ENCODE results near the gene CEP104. TPM values are rescaled to one million over a fixed set of nuclear protein-coding genes. Genes with fewer than 3 reads are reported as not detected.
"Not testable (repeated sequence)": the region's sequence is repeated elsewhere in the genome, so short reads cannot be mapped to it uniquely, and the experiment has no call there.

CEP104 gene
- total and polyA plus RNA-seq, 2 experiments from 2014 or later: 20.5 to 32.2 TPM

DNA sequence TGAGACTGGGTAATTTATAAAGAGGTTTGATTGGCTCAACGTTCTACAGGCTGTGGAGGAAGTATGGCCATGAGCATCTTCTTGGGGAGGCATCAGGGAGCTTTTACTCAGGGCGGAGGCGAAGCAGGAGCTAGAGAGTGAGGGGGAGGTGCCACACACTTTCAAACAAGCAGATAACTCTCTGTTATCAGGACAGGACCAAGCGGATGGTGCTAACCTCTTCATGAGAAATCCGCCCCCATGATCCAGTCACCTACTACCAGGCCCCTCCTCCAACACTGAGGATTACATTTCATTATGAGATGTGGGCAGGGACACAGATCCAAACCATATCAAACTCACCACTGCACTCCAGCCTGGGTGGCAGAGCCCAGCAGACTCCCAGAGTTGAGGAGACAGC is 49.2 kb downstream of the CEP104 start (continued):
- TF ChIP-seq, protein P1, sequence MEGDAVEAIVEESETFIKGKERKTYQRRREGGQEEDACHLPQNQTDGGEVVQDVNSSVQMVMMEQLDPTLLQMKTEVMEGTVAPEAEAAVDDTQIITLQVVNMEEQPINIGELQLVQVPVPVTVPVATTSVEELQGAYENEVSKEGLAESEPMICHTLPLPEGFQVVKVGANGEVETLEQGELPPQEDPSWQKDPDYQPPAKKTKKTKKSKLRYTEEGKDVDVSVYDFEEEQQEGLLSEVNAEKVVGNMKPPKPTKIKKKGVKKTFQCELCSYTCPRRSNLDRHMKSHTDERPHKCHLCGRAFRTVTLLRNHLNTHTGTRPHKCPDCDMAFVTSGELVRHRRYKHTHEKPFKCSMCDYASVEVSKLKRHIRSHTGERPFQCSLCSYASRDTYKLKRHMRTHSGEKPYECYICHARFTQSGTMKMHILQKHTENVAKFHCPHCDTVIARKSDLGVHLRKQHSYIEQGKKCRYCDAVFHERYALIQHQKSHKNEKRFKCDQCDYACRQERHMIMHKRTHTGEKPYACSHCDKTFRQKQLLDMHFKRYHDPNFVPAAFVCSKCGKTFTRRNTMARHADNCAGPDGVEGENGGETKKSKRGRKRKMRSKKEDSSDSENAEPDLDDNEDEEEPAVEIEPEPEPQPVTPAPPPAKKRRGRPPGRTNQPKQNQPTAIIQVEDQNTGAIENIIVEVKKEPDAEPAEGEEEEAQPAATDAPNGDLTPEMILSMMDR (conservative IDR thresholded peaks at IDR 0.05; ENCODE audit: low read depth in 2 of 2): no peak
- TF ChIP-seq, protein P2, sequence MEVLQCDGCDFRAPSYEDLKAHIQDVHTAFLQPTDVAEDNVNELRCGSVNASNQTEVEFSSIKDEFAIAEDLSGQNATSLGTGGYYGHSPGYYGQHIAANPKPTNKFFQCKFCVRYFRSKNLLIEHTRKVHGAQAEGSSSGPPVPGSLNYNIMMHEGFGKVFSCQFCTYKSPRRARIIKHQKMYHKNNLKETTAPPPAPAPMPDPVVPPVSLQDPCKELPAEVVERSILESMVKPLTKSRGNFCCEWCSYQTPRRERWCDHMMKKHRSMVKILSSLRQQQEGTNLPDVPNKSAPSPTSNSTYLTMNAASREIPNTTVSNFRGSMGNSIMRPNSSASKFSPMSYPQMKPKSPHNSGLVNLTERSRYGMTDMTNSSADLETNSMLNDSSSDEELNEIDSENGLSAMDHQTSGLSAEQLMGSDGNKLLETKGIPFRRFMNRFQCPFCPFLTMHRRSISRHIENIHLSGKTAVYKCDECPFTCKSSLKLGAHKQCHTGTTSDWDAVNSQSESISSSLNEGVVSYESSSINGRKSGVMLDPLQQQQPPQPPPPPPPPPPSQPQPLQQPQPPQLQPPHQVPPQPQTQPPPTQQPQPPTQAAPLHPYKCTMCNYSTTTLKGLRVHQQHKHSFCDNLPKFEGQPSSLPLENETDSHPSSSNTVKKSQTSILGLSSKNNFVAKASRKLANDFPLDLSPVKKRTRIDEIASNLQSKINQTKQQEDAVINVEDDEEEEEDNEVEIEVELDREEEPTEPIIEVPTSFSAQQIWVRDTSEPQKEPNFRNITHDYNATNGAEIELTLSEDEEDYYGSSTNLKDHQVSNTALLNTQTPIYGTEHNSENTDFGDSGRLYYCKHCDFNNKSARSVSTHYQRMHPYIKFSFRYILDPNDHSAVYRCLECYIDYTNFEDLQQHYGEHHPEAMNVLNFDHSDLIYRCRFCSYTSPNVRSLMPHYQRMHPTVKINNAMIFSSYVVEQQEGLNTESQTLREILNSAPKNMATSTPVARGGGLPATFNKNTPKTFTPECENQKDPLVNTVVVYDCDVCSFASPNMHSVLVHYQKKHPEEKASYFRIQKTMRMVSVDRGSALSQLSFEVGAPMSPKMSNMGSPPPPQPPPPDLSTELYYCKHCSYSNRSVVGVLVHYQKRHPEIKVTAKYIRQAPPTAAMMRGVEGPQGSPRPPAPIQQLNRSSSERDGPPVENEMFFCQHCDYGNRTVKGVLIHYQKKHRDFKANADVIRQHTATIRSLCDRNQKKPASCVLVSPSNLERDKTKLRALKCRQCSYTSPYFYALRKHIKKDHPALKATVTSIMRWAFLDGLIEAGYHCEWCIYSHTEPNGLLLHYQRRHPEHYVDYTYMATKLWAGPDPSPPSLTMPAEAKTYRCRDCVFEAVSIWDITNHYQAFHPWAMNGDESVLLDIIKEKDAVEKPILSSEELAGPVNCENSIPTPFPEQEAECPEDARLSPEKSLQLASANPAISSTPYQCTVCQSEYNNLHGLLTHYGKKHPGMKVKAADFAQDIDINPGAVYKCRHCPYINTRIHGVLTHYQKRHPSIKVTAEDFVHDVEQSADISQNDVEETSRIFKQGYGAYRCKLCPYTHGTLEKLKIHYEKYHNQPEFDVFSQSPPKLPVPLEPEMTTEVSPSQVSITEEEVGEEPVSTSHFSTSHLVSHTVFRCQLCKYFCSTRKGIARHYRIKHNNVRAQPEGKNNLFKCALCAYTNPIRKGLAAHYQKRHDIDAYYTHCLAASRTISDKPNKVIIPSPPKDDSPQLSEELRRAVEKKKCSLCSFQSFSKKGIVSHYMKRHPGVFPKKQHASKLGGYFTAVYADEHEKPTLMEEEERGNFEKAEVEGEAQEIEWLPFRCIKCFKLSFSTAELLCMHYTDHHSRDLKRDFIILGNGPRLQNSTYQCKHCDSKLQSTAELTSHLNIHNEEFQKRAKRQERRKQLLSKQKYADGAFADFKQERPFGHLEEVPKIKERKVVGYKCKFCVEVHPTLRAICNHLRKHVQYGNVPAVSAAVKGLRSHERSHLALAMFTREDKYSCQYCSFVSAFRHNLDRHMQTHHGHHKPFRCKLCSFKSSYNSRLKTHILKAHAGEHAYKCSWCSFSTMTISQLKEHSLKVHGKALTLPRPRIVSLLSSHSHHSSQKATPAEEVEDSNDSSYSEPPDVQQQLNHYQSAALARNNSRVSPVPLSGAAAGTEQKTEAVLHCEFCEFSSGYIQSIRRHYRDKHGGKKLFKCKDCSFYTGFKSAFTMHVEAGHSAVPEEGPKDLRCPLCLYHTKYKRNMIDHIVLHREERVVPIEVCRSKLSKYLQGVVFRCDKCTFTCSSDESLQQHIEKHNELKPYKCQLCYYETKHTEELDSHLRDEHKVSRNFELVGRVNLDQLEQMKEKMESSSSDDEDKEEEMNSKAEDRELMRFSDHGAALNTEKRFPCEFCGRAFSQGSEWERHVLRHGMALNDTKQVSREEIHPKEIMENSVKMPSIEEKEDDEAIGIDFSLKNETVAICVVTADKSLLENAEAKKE (CRISPR knock-in tag; IDR thresholded peaks at IDR 0.05): no peak

DNA sequence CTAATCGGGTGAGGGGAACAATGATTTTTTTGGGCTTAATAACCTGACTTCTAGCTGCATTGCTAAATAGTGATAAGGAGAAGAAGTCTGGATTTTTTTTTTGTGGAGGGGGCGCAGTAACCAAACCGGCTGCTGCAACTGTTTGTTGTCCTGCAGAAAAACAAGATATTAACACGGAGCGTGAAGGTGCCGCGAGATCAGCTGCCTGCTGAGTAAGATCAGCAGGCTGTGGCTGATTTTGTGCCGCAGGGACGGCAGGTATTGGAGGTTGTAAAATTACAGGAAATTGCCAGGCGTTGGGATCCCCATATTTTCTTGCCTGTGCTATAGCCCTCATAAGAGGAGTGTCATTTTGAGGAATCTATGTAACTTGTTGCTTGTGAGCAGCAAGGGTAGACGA is 52.0 kb downstream of the CEP104 start:
- Mint-ChIP-seq H3K9me3 (peaks cover 58% of the 10 kb centered on the region), H3K27ac (no peak overlapping the region), H3K4me1 (no peaks in the 10 kb centered on the region; the same call in 2 of the 3 replicates), H3K36me3 (ENCODE audit: low read depth) (peaks cover 13% of the 10 kb centered on the region), H3K27me3 (ENCODE audit: insufficient read depth, low read depth, poor library complexity) (peaks cover 2% of the 10 kb centered on the region), H3K4me3 (no peak overlapping the region)
- H3K4me3 ChIP-seq: no peak overlapping the region
- no peak overlapping the region for H3K4me2 ChIP-seq
- no peaks in the 10 kb centered on the region for H3K79me2 ChIP-seq (replicated peaks; ENCODE audit: insufficient read depth)
- DNase-seq (ENCODE audit: low spot score) (no peak), ATAC-seq (no peak)
- H2AFZ ChIP-seq: no peak overlapping the region
- H4K20me1 ChIP-seq (replicated peaks; ENCODE audit: insufficient read depth): no peaks in the 10 kb centered on the region
- no peaks in the 10 kb centered on the region for H3K9me2 ChIP-seq (ENCODE audit: insufficient read depth)
- no peaks in the 10 kb centered on the region for H3K36me3 ChIP-seq (ENCODE audit: insufficient read depth)
- no peaks in the 10 kb centered on the region for H3K4me1 ChIP-seq (ENCODE audit: insufficient read depth)
- TF ChIP-seq, protein P1 (conservative IDR thresholded peaks at IDR 0.05; ENCODE audit: low read depth in 2 of 2): no peak
- no peak for TF ChIP-seq ZNF331 (CRISPR knock-in tag; IDR thresholded peaks at IDR 0.05; ENCODE audit: low read depth)
- H3F3A ChIP-seq (replicated peaks; ENCODE audit: low read depth): no peaks in the 10 kb centered on the region
- no peak overlapping the region for H3K27ac ChIP-seq (ENCODE audit: low read depth)
- H3K27me3 ChIP-seq (ENCODE audit: insufficient read depth): no peaks in the 10 kb centered on the region

- not testable (repeated sequence) for DNase-seq (ENCODE audit: low spot score); H3K27me3 ChIP-seq (ENCODE audit: insufficient read depth); H3K79me2 ChIP-seq (replicated peaks; ENCODE audit: insufficient read depth); H3K27me3 Mint-ChIP-seq (ENCODE audit: insufficient read depth, low read depth, poor library complexity); H3K4me2 ChIP-seq; H4K20me1 ChIP-seq (replicated peaks; ENCODE audit: insufficient read depth); H3K4me3 ChIP-seq; H3K4me1 Mint-ChIP-seq; H3K4me1 ChIP-seq (ENCODE audit: insufficient read depth); ATAC-seq; H3K4me3 Mint-ChIP-seq; H3K27ac Mint-ChIP-seq; H3F3A ChIP-seq (replicated peaks; ENCODE audit: low read depth); H3K9me2 ChIP-seq (ENCODE audit: insufficient read depth); H2AFZ ChIP-seq; H3K36me3 ChIP-seq (ENCODE audit: insufficient read depth); H3K27ac ChIP-seq (ENCODE audit: low read depth)
- Mint-ChIP-seq H3K36me3 (ENCODE audit: low read depth) (peaks cover 13% of the 10 kb centered on the region), H3K9me3 (peaks cover 56% of the 10 kb centered on the region)
These were observed 52.4 kb downstream of the CEP104 start for GRCh38 chr1:3804627-3804944.

Data from GM23338 (cell line).